PC-9 (cell line): Measurements from ENCODE around the gene SPOP. TPM values are rescaled to one million over a fixed set of nuclear protein-coding genes. Genes with fewer than 3 reads are reported as not detected.
"Not testable (repeated sequence)": the region's sequence is repeated elsewhere in the genome, so short reads cannot be mapped to it uniquely, and the experiment has no call there.

ENCODE experiments used
- BruUV-seq: library from RNA; stranded (reverse); fragments of 400-500 nt; replicated peaks from 2 replicates; lab custom pipeline; 2021; lab: Mats Ljungman, UMichigan
- CTCF ChIA-PET: fragments of 300-600 bp; sonication (Branson Sonifier 250); formaldehyde crosslinking; loops from one replicate; lab custom pipeline; 2022; ENCODE audit warnings: antibody characterized with exemption; lab: Charles Lee
- POLR2A ChIA-PET: fragments of 300-600 bp; sonication (Branson Sonifier 250); formaldehyde crosslinking; loops from one replicate; lab custom pipeline; 2022; ENCODE audit warnings: antibody characterized with exemption; ENCODE audit not compliant: unreplicated experiment; lab: Charles Lee
- DNase-seq, 2 experiments: peaks; one replicate each; pipeline versions ENCODE4 v3.0.0 to v3.0.0-alpha.2; 2015 to 2022; ENCODE audit warnings: mixed read lengths in 1 of 2
- H2AFZ ChIP-seq: fragments of 200-600 bp; sonication (generic); 2 replicates; pipeline ENCODE4 v1.8.1; 2017; ENCODE audit warnings: antibody characterized with exemption
- H3F3A ChIP-seq: fragments of 200-600 bp; sonication (generic); 2 replicates; pipeline ENCODE4 v1.8.1; 2017; ENCODE audit warnings: antibody characterized with exemption, mild to moderate bottlenecking, low read depth; ENCODE audit not compliant: insufficient read depth
- H3K27ac ChIP-seq: fragments of 200-600 bp; sonication (generic); 2 replicates; pipeline ENCODE4 v1.6.1; 2016; ENCODE audit warnings: mixed run types
- H3K27me3 ChIP-seq: fragments of 200-600 bp; sonication (generic); 2 replicates; pipeline ENCODE4 v1.6.1; 2016; ENCODE audit warnings: low read depth, mixed run types; ENCODE audit not compliant: insufficient read depth
- H3K36me3 ChIP-seq: fragments of 200-600 bp; sonication (generic); 2 replicates; pipeline ENCODE4 v1.6.1; 2016; ENCODE audit warnings: low read depth, mixed run types
- H3K4me1 ChIP-seq: fragments of 200-600 bp; sonication (generic); replicated peaks from 2 replicates; pipeline ENCODE4 v1.6.1; 2016; ENCODE audit warnings: mixed run types; ENCODE audit not compliant: insufficient read depth
- H3K4me2 ChIP-seq: fragments of 200-600 bp; sonication (generic); 2 replicates; pipeline ENCODE4 v1.6.1; 2017; ENCODE audit warnings: mixed run types
- H3K4me3 ChIP-seq: fragments of 200-600 bp; sonication (generic); 2 replicates; pipeline ENCODE4 v1.6.1; 2016; ENCODE audit warnings: mixed run types
- H3K79me2 ChIP-seq: fragments of 200-600 bp; sonication (generic); 2 replicates; pipeline ENCODE4 v1.6.1; 2017; ENCODE audit warnings: low read depth, mixed run types
- H3K9me2 ChIP-seq: fragments of 200-600 bp; sonication (generic); 2 replicates; pipeline ENCODE4 v1.8.1; 2017; ENCODE audit warnings: mild to moderate bottlenecking; ENCODE audit not compliant: insufficient read depth
- H3K9me3 ChIP-seq: fragments of 200-600 bp; sonication (generic); 2 replicates; pipeline ENCODE4 v1.8.1; 2016; ENCODE audit warnings: low read depth; ENCODE audit not compliant: insufficient read depth
- H4K20me1 ChIP-seq: fragments of 200-600 bp; sonication (generic); 2 replicates; pipeline ENCODE4 v1.8.1; 2017; ENCODE audit not compliant: insufficient read depth
- CTCF ChIP-seq: fragments of 200-600 bp; sonication (generic); conservative IDR thresholded peaks from 2 replicates; pipeline ENCODE4 v1.6.1; 2017; ENCODE audit warnings: mixed run types, antibody characterized with exemption, mild to moderate bottlenecking, moderate library complexity
- EZH2 ChIP-seq: fragments of 200-600 bp; sonication (generic); IDR thresholded peaks from 2 replicates; pipeline ENCODE4 v1.8.0; 2017; ENCODE audit warnings: antibody characterized with exemption, low read depth
- intact Hi-C: fragments of 100-400 bp; cut with micrococcal nuclease; formaldehyde crosslinking; loops from one replicate; pipeline ENCODE4 v1.10.0; 2022; ENCODE audit not compliant: unreplicated experiment
- total RNA-seq: library from RNA; stranded (reverse); gene quantifications from 2 replicates; pipeline ENCODE4 v1.2.3, GENCODE V29; 2021

Gene SPOP
- total RNA-seq, 1 experiment from 2014 or later, result 41.7 TPM

DNA sequence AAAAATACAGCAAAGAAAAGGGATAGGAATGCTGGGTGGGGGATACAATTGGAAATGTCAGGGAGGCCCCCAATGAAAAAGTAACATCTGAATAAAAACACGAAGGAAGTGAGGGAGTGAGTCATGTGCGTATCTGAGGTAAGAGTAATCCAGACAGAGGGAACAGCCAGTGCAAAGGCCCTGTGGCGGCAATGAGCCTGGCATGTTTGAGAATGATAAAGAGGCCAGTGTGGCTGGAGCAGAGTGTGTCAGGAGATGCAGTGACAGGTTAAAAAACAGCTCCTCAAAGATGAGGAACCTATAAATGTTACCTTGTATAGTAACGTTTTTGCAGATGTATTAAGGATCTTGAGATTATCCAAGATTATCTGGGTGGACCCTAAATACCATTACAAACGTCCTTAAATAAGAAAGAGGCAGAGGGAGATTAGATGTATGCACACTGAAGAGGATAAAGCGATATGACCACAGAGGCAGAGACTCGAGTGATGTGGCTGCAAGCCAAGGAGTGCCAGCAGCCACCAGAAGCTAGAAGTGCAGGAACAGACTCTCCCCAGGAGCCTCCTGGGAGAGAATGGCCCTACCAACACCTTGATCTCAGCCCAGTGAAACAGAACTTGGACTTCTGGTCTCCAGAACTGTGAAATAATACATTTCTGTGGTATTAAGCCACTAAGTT is 47.7 kb upstream of the SPOP start:
- Histone ChIP-seq H4K20me1 (no peaks in the 10 kb centered on the region), H3K36me3 (no peaks in the 10 kb centered on the region), H3K27ac (no peak overlapping the region), H3K4me2 (no peak overlapping the region), H3F3A (no peaks in the 10 kb centered on the region), H3K4me1 (no peaks in the 10 kb centered on the region), H3K4me3 (no peak overlapping the region), H3K27me3 (no peaks in the 10 kb centered on the region), H3K79me2 (no peaks in the 10 kb centered on the region), H3K9me2 (no peaks in the 10 kb centered on the region), H3K9me3 (no peaks in the 10 kb centered on the region), H2AFZ (no peak overlapping the region)
- ChIA-PET POLR2A (no interaction called here), CTCF (interaction anchor here (0.6 kb wide), 1 partner anchor 28 kb away, joined by 4 read pairs; no protein-coding TSS in a partner anchor)
- BruUV-seq, result no TSS peak
- DNase-seq, result no peak
- intact Hi-C loops, result no loop called here
- TF ChIP-seq CTCF (no peak), EZH2 (no peak)

DNA sequence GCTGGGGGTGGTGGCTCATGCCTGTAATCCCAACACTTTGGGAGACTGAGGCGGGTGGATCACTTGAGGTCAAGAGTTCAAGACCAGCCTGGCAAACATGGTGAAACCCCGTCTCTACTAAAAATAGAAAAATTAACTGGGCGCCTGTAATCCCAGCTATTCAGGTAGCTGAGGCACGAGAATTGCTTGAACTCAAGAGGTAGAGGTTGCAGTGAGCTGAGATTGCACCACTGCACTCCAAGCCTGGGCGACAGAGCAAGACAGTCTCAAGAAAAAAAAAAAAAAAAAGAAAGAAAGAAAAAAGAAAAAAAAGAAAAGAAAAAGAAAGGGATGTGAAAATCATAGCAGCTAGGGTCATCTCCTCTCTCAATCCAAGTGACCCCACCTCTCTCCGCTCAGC is 46.7 kb upstream of the SPOP start:
- H3K4me2 ChIP-seq, H3K27ac ChIP-seq, intact Hi-C loops, H2AFZ ChIP-seq, H3K36me3 ChIP-seq, H3K4me1 ChIP-seq, CTCF ChIA-PET, H3K27me3 ChIP-seq, H3K9me2 ChIP-seq, H4K20me1 ChIP-seq, H3K4me3 ChIP-seq, H3K9me3 ChIP-seq, H3K79me2 ChIP-seq, DNase-seq, H3F3A ChIP-seq, BruUV-seq: not testable (repeated sequence)
- POLR2A ChIA-PET, result interaction anchor here (0.6 kb wide), 1 partner anchor 159 kb away, joined by 5 read pairs; no protein-coding TSS in a partner anchor

- no TSS peak for BruUV-seq
- no peak overlapping the region for H3K4me3 ChIP-seq
- H3K9me2 ChIP-seq, result no peaks in the 10 kb centered on the region
- H3K4me1 ChIP-seq, result no peaks in the 10 kb centered on the region
- CTCF ChIA-PET, result no interaction called here
- TF ChIP-seq CTCF (no peak), EZH2 (no peak)
- POLR2A ChIA-PET, result no interaction called here
- H2AFZ ChIP-seq, result no peak overlapping the region
- H3K27ac ChIP-seq, result no peak overlapping the region
- H4K20me1 ChIP-seq, result no peaks in the 10 kb centered on the region
- no peaks in the 10 kb centered on the region for H3K79me2 ChIP-seq
- H3K9me3 ChIP-seq, result no peaks in the 10 kb centered on the region
- intact Hi-C loops, result no loop called here
- H3K36me3 ChIP-seq, result no peaks in the 10 kb centered on the region
- no peaks in the 10 kb centered on the region for H3F3A ChIP-seq
- H3K4me2 ChIP-seq, result no peak overlapping the region
- H3K27me3 ChIP-seq, result no peaks in the 10 kb centered on the region
- no peak for DNase-seq
Measured at GRCh38 chr17:49723423-49723822, 45.5 kb upstream of the SPOP start.

GRCh38 chr17:49722066-49722465 is 44.2 kb upstream of the SPOP start:
- H3F3A ChIP-seq, result no peaks in the 10 kb centered on the region
- no peak for TF ChIP-seq CTCF
- no peaks in the 10 kb centered on the region for H3K36me3 ChIP-seq
- no peaks in the 10 kb centered on the region for H3K9me3 ChIP-seq
- no peaks in the 10 kb centered on the region for H3K9me2 ChIP-seq
- no peak overlapping the region for H3K4me3 ChIP-seq
- no peaks in the 10 kb centered on the region for H3K27me3 ChIP-seq
- no peaks in the 10 kb centered on the region for H4K20me1 ChIP-seq
- no peaks in the 10 kb centered on the region for H3K79me2 ChIP-seq
- no peak overlapping the region for H3K27ac ChIP-seq
- POLR2A ChIA-PET, result no interaction called here
- no peak for DNase-seq
- CTCF ChIA-PET, result no interaction called here
- H2AFZ ChIP-seq, result no peak overlapping the region
- intact Hi-C loops, result no loop called here
- no peak overlapping the region for H3K4me2 ChIP-seq
- no TSS peak for BruUV-seq
- no peaks in the 10 kb centered on the region for H3K4me1 ChIP-seq
